NCI-H1694 (cell line): ENCODE data around the gene DBNDD1.
"Not testable (repeated sequence)": the region's sequence is repeated elsewhere in the genome, so short reads cannot be mapped to it uniquely, and the experiment has no call there.

ENCODE experiments used
- DNase-seq: peaks from one replicate; lab custom pipeline; 2025; lab: John Stamatoyannopoulos, UW

Gene DBNDD1

DNA sequence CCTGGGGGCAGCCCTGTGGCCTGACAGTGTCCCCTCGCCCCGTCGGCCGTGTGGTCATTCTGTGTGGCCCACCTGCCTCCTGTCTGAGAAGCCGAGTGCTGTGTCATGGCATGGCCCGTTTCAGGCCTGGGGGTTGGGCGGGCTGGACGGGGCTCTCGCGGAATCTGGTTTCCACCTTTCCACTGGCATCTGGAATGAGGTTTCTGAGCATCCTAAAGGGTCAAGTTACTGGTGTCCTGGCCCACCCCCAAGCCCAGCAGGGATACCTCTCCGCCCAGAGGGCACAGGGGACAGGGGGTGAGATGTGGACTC is 7.8 kb downstream of the DBNDD1 start:
- no peak for DNase-seq

DNA sequence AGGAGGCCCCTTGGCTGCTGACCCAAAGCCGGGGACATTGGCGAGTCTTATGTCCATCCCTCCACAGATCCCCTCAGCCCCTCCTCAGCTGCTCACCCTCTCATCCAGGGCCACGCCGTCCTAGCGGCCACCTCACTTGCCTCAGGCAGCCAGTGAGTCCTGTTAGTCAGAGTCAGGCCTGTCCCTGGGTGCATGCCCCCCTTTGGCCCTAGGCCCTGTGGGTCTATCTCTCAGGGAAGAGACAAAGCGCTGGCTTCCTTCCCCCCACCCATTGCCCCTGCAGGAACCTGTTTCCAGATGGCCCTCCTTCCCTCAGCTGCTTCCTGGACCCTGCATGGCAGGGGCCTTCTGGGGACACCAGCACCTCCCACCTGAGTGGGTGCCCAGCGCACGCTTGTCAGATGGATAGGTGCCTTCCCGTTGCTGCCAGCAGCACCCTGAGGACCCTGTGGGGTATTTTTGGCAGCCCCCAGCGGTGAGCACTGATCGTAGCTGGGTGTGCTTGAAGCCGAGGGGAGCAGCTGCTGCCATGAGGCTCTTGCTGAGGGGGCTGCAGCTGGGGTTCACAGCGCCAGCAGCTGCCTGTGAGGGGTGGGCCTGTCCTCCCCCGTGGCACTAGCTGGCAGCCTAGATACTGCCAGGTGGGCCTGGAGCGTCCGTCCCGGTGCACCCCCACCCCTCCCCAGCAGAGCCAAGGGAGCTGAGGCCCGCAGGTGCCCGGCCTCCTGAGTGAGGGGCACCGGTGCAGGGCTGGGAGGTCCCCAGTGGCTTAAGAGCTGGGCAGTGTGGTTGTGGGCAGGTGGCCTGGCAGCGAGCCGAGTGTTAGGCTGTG is 8.4 kb downstream of the DBNDD1 start:
- no peak for DNase-seq

DNA sequence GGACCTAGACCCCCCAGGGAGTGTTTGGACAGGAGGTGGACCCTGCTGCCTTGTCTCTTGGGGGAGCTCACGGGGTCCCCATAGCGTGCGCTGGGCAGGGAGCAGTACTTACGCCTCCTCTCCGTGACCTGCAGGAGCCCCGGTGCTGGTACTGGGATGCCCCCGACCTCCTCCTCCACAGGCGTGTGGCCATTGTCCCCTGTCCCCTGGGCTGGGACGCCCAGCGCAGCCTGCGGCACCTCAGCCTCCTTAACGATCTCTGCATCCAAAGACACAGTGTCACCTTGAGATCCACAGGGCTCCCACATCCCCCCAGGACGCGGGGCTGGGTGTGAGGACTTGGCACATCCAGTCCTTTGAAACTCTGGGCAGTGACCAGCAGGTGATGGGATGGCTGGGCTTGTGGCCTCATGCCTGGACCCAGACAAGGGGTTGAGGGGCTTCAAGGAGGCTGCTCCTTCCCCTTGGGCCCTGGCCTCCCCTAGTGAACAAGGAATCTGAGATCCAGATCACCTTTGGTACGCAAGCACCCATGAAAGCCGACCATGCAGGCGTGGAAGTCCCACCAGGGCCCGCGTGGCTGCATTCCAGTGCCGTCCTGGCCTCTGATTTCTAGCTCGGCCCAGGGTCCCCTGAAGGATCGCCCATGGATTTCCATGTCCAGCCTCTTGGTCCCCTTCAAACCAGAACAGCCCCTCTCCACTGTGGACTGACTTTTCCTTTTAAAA is 9.9 kb downstream of the DBNDD1 start:
- DNase-seq = no peak

DNA sequence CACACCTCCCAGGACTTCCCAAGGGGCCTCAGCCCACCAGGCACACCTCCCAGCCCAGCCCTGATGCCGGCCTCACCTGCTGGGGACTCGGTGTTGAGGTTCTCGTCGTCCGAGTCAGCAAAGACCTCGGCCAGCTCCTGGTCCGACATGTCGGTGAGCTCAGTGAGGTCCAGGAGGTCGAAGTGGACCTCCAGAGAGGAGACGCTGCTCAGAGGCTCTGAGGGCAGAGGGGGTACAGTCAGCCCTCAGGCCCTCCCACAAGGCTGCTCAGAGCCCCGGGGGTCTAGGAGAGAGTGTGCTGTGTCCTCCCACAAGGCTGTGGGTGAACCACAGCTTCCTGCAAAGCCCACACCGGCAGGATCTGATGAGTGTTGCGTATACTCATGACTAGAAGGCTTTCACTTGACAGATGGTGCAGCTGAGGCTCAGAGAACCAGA is 10.5 kb downstream of the DBNDD1 start:
- no peak for DNase-seq

DNA sequence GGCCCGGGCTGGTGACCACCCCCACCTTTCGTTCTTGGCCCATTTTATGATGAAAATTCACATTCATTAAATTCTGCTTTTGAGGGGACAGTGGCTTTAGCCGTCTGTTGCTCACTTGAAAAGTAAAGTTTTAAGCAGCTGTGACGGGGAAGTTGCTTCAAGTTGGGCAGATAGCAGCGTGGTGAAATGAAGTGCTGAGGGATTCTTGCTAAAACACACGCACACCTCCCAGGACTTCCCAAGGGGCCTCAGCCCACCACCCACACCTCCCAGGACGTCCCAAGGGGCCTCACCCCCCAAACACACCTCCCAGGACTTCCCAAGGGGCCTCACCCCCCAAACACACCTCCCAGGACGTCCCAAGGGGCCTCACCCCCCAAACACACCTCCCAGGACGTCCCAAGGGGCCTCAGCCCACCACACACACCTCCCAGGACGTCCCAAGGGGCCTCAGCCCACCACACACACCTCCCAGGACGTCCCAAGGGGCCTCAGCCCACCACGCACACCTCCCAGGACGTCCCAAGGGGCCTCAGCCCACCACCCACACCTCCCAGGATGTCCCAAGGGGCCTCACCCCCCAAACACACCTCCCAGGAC is 11.5 kb downstream of the DBNDD1 start:
- DNase-seq = not testable (repeated sequence)

DNA sequence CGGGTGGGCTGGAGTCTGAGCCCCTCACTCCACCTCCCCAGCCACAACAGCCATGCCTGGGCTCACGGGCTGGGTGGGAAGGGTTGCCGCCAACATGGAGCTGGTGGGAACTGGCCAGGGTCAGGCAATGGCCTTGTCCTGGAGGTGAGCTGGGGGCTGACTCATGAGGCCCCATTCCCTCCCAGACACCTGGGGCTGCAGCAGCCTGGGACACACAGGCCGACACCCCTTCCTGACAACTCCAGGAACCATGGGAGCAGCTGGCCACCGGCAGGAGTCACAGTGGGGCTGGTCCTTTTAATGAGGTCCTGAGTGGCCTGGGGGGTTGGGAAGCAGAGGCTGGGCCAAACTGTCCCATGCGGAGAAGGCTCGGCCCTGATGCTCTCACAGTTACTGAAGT is 12.2 kb downstream of the DBNDD1 start:
- DNase-seq = no peak

DNA sequence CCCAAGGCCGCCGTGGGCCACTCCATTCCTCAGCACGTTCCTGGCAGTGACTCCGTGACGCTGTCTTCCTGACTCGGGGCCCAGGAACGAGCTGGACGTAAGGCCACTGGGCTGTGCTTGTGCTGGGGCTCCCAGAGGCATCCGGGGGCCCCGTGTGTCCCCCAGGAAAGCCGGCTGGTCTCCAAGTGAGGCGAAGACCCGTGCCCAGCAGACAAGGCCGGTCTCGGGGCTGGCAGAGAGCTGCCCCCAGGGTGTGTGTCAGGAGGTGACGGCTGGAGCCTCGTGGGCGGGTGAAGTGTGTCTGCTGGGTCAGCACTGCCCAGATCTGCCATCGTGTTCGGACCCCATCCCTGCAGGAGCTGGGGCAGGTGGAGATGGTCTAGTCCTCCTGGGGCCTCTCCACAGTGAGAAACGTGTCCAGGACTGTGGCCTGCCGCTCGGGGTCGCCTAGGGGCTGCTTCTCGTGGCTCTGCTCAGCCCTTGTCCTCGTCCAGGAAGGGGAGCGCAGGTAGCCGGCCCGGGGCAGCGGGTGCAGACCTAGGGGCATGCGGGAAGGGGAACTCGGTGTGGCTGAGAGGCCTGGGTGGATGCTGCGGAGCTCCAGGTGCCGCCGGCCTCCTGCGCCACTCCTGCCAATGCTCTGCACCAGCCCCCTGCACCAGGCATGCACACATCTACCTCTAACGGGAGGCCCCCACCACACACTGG is 13.1 kb downstream of the DBNDD1 start:
- DNase-seq = no peak

DNA sequence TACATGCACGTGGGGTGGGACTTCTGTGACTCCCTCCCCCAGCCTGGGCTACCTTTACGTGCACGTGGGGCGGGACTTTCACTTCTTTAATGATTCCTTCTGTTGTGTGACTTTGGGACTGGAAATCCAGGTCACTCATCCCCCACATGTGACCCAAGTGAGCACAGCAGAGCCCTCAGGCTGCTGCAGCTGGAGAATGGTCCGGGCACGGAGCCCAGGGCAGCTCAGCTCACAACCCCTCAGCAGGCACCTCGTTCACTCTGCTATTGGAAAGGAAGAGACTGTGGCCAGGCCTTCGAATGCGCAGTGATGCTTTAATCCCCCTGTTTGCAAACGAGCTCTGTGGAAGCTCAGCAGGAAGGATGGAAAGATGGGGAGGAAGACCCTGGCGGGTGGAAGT is 14.7 kb downstream of the DBNDD1 start:
- no peak for DNase-seq

DNA sequence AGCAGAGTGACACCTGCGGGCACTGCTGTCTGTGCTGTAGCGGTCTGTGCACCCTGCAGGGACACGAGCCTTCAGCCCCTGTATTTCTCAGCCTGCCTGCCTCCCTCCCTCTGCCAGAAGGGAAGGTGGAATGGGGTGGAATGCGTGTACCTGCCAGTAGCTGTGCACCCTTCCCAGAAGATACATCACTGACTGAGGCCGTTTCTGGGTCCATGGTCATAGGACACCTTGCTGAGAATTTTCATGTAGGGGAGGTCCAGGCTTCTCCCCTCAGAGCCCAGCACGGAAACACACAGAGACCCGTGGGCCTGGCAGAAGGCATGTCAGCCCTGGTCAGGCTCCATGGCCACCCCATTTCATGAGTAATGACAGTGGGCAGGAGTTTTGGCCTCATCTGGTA is 16.5 kb downstream of the DBNDD1 start:
- no peak for DNase-seq

DNA sequence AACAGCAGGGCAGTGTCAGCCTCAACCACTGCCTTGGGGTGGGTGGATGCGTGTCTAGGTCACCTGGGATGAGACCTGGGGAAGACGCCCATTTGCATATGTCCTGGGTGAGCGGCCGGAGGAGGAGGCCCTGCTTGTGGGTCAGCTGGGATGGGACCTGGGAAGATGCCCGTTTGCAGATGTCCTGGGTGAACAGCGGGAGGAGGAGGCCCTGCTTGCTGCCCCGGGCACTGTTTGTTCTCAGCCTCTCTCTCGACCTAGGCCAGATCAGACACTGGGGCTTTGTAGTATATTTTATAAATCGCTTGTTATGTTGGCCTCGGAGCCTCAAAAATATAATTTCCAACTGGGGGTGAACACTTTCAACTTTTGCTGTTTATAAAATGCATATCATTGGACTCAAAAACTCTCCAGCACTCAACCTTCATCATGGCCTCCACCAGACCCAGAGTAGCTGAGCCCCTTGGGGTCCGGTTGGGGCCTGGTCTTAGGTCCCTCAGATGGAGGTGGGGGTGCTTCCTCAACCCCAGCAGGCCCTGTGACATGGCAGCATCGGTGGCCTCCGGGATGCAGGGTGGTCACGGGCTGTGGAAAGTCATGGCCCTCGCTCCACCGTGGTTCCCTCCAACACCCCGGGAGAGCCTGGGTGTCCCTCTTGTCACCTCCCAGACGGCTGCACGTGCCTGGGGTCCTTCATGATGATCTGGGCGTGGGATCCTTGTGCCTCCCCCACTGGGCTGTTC is 17.3 kb downstream of the DBNDD1 start:
- DNase-seq = no peak

DNA sequence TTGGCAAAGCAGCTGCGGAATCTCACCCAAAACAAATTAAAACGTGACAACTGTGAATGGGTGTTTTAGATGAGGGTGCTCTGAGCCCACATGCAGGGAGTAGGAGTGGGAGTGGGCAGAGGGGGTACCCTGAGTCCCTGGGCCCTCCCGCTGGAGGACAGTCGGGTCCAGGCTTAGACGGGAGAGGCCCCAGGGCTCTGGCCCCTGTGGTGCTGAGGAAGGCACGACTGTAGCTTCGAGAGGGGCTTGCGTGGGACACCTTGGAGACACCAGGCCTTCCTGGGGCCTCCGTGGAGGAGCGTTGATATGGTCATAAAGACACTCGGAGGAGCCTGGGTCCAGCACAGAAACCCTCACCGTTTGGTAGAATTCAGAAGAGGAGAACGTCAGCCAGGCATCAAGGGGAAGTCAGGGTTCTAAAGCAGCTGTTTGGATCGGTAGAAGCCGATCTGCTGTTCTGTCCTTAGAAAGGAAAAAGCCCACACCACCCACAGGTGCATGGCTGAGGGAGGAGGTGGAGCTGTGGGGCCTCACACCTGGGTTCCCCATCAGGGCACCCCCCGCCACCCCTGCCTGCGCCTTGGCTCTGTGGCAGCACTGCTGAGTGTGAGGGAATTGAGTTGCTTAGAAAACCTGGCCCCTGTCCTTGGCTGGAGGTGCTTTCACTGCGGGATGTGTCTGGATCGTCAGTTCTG is 18.4 kb downstream of the DBNDD1 start:
- DNase-seq = no peak

DNA sequence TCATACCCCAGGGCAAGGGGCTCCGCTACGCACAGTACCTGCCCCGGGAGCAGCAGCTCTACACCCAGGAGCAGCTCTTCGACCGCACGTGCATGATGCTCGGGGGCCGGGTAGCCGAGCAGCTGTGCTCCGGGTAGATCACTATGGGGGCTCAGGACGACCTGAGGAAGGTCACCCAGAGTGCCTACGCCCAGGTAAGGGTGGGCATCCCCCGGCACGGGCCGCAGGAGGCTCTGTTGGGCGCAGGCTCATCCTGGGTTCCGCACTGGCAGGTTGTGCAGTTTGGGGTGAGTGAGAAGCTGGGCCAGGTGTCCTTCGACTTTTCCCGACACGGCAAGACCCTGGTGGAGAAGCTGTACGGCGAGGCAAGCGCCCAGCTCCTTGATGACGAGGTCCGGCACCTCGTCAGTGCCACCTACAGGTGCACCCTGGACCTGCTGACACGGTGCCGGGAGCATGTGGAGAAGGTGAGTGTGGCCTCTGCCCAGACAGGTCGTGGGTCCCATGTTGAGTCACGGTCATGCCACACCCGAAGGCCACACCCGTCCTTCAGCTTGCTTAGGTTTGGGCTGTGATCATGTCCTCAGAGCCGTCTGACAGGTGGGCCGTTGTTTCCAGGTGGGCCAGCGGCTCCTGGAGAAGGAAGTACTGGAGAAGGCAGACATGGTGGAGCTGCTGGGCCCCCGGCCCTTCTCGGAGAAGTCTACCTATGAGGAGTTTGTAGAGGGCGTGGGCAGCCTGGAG is 19.3 kb downstream of the DBNDD1 start:
- no peak for DNase-seq

DNA sequence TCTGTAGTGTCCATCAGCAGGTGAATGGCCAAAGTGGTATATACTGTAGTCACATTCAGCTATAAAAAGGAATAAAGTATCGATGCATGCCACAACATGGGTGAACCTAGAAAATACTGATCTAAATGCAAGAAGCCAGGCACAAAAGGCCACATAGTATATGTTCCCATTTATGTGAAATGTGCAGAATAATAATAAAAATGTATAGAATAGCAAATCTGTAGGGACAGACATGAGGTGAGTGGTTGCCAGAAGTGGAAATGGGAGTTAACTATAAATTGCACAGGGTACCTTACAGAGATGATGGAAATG is 23.1 kb downstream of the DBNDD1 start:
- no peak for DNase-seq

DNA sequence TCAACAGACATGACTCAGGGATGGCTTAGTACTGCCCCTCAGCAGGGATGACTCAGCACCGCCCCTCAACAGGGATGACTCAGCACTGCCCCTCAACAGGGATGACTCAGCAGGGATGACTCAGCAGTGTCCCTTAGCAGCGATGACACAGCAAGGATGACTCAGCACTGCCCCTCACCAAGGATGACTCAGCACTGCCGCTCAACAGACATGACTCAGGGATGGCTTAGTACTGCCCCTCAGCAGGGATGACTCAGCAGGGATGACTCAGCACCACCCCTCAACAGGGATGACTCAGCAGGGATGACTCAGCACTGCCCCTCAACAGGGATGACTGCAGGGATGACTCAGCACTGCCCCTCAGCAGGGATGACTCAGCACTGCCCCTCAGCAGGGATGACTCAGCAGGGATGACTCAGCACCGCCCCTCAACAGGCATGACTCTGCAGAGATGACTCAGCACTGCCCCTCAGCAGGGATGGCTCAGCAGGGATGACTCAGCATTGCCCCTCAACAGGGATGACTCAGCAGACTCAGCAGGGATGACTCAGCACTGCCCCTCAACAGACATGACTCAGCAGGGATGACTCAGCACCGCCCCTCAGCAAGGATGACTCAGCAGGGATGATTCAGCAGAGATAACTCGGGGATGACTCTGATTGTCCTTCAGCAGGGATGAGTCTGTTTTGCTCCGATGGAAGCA is 23.6 kb downstream of the DBNDD1 start:
- not testable (repeated sequence) for DNase-seq

DNA sequence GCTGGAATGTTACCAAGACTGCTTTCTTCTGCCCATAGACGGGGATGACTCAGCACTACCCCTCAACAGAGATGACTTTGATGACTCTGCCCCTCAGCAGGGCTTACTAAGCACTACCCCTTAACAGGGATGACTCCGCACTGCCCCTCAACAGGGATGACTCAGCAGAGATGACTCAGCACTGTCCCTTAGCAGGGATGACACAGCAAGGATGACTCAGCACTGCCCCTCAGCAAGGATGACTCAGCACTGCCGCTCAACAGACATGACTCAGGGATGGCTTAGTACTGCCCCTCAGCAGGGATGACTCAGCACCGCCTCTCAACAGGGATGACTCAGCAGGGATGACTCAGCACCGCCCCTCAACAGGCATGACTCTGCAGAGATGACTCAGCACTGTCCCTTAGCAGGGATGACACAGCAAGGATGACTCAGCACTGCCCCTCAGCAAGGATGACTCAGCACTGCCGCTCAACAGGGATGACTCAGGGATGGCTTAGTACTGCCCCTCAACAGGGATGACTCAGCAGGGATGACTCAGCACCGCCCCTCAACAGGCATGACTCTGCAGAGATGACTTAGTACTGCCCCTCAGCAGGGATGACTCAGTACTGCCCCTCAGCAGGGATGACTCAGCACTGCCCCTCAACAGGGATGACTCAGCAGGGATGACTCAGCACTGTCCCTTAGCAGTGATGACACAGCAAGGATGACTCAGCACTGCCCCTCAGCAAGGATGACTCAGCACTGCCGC is 24.4 kb downstream of the DBNDD1 start:
- DNase-seq = not testable (repeated sequence)

DNA sequence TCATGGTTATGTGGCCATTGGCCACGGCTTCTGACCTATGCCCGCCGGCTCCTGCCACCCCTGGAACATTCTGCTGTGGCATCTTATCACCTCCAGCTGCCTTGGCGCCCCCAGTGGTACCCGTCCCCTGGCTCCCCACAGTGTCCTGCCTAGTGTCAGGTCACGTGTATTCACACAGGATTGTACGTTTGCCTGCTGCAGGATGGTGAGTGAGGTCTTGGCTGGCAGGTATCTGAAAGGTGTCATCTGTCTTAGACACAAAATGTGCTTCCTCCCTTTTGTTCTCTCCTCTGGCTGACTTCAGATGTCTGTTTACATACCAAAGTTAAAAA is 24.9 kb downstream of the DBNDD1 start:
- DNase-seq = no peak

DNA sequence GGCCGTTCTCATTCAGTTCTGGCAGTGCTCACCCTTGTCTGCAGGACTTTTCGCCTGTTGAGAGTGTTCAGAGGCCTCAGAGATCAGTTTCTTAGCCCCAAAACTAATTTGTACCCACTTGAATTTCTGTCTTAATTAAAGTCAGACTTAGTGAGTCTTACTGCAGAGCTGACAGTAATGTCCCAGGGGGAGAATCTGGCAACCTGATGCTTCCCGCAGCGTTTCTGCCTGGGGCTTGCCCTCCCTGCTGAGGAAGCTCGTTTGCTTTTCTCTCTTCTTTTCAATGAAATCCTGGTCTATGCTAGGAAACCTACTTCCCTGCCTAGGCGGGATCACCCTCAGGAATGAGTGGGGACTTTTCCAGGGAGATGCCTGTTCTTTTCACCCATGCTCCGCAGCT is 25.3 kb downstream of the DBNDD1 start:
- no peak for DNase-seq

DNA sequence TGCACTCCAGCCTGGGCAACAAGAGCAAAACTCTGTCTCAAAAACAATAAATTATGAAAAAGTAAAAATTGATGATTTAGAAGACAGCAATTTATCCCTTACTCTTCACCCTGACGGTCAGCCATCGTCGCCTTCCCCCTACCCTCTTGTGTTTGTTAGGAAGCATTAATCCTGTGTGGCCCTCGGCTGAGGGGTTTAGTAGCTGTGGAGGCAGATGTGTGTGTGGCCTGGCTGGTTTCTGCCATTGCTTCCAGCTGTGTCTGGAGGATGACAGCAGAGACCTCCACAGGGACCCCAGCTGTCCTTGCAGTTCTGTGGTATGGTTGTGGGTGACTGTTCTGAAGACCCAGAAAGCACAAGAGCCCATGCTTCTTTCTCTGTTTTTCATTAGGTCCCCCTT is 25.9 kb downstream of the DBNDD1 start:
- DNase-seq = no peak

DNA sequence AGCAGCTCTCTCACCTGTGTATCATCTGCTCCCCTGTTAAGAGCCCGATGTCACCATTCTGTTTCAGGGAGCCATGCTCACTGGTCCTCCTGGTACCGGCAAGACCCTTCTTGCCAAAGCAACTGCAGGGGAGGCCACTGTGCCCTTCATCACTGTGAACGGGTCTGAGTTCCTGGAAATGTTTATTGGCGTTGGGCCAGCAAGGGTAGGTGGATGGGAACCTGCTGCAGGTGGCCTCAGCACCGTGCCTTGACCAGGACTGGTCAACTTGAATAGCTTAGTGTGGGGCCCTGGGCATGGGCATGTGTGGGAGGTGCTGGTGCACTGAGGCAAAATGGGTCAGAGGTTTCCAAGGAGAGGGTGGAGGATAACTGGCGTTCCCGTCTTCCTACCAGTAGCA is 28.5 kb downstream of the DBNDD1 start:
- DNase-seq = no peak

DNA sequence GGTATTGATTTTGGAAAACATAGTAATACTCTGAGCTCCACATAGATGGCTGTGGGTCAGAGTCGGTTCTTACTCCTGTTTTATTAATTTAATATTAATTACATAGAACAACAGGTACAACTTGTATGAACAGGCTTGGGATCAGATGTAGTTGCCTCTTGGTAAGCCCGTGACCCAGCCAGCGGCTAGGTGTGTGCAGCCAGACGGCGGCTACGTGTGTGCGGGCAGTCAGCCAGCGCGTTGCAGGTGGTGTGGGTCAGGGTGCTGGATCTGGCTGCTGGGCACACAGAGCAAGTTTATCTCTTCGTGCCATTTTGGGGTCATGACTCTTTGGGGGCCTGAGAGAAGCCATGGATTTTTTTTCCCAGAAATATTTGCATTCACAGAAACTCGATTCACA is 30.3 kb downstream of the DBNDD1 start:
- DNase-seq = no peak
